ENCODE measurements around the gene MGST2.
A peak's percentile ranks its signal among the peaks of the same experiment; 100 is the strongest.
"Not testable (repeated sequence)": the region's sequence is repeated elsewhere in the genome, so short reads cannot be mapped to it uniquely, and the experiment has no call there.

MGST2 gene

DNA sequence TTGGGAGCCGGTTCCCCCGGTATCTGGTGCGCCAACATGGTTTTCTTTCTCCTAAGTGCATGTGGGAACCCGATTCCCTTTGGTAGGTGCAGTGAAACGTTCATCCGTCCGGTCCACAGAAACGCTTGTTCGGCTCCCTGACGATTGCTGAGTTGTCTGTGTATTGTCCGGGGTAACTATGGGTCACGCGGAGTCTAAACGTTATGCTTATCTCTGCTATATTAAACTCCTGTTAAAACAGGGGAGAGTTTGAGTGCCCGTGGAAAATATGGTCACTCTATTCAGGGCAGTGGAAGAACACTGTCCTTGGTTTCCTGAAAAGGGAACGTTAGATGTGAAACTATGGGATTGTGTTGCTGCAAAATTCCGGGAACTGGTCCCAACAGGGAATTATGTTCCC, 32.4 kb upstream of the MGST2 start:
- DNase-seq (ENCODE audit: low spot score in 2 of 2) (no peak), ATAC-seq (ENCODE audit: low read depth) (no peak)
- no peaks in the 10 kb centered on the region for H3K36me3 Mint-ChIP-seq
- H3K27me3 Mint-ChIP-seq: peaks cover 15% of the 10 kb centered on the region
- H3K27ac Mint-ChIP-seq: no peak overlapping the region
- no peak overlapping the region for H3K4me3 Mint-ChIP-seq
- no peaks in the 10 kb centered on the region for H3K9me3 Mint-ChIP-seq
- no peaks in the 10 kb centered on the region for H3K4me1 Mint-ChIP-seq

DNA sequence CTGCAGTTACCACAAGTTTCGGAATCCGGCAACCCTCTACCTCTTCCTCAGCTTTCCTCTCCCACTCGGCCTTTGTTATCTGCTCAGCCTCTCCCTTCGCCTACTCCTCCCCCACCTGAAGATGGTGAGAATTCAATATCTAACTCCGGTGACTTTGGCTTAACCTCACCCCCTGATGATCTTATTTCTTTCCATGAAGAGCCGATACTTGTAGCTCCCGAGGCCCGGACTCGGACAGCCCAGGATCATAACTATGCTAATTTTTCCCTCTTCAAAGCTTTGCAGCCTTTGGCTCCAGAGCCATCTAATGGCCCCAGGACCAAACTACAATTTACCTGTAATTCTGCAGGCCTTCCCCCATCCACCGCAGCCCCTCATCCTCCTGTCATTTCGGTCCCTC, 32.0 kb upstream of the MGST2 start:
- Mint-ChIP-seq H3K4me1 (no peaks in the 10 kb centered on the region), H3K36me3 (no peaks in the 10 kb centered on the region), H3K27ac (no peak overlapping the region), H3K27me3 (peaks cover 15% of the 10 kb centered on the region), H3K4me3 (no peak overlapping the region), H3K9me3 (peaks cover 1% of the 10 kb centered on the region)
- ATAC-seq (ENCODE audit: low read depth) (no peak), DNase-seq (ENCODE audit: low spot score in 2 of 2) (no peak)

DNA sequence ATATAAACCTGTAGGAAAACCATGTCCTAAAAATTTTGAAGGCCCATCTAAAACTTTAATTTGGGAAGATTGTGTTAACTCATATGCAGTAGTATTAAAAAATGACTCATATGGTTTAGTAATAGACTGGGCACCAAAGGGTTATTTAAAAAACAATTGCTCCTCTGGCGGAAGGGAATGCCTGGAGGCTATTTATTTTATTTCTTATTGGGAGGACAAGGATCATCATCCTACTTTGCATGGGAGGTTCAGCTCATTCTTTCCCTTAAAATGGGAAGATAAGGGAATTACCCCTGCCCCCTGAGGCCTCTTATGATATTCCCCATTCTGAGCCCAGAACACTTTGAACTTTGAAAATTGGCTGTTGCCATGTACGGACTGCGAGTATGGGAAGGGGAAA, 29.7 kb upstream of the MGST2 start:
- Mint-ChIP-seq H3K36me3 (no peaks in the 10 kb centered on the region), H3K4me3 (no peak overlapping the region), H3K4me1 (no peaks in the 10 kb centered on the region), H3K9me3 (peaks cover 10% of the 10 kb centered on the region), H3K27me3 (peaks cover 12% of the 10 kb centered on the region), H3K27ac (no peak overlapping the region)
- DNase-seq (ENCODE audit: low spot score in 2 of 2): no peak
- ATAC-seq (ENCODE audit: low read depth): no peak

DNA sequence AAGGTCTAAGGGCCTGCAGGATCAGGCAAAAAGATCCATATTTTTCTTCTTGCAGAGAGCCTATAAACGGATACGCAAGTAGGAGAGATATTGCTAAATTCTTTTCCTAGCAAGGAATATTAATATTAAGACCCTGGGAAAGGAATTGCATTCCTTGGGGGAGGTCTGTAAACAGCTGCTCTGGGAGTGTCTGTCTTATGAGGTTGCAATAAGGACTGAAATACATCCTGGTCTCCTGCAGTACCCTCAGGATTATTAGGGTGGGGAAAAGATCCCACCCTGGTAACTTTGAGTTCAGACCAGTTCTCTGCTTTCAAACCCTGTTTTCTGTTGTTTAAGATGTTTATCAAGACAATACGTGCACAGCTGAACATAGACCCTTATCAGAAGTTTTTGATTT, 27.3 kb upstream of the MGST2 start:
- not testable (repeated sequence) for H3K27ac Mint-ChIP-seq; ATAC-seq (ENCODE audit: low read depth); DNase-seq (ENCODE audit: low spot score in 2 of 2); H3K4me3 Mint-ChIP-seq; H3K36me3 Mint-ChIP-seq; H3K4me1 Mint-ChIP-seq
- peaks cover 10% of the 10 kb centered on the region for H3K9me3 Mint-ChIP-seq
- H3K27me3 Mint-ChIP-seq: peaks cover 16% of the 10 kb centered on the region

DNA sequence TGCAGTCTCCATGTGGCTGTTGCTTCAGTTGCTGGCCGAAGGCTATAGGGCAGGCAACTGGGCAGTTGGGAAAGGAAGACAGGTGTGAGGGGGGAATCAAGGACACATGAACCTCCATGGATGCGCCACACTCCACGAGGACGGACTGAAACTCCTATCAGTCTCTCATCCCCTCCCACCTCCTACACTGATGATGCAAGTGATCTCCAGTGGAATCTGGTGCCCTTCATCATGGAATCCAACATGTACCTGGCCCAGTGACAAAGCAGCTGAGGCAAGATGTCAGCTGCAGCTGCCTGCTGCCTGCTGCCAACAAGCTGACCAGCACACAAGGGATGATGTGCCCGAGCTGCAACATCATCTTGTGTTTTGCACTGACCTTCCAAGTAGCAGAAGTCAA, 26.0 kb upstream of the MGST2 start:
- Mint-ChIP-seq H3K4me3 (no peak overlapping the region), H3K9me3 (peaks cover 10% of the 10 kb centered on the region), H3K27ac (no peak overlapping the region), H3K4me1 (no peaks in the 10 kb centered on the region), H3K27me3 (peaks cover 16% of the 10 kb centered on the region), H3K36me3 (no peaks in the 10 kb centered on the region)
- DNase-seq (ENCODE audit: low spot score in 2 of 2) (no peak), ATAC-seq (ENCODE audit: low read depth) (no peak)

DNA sequence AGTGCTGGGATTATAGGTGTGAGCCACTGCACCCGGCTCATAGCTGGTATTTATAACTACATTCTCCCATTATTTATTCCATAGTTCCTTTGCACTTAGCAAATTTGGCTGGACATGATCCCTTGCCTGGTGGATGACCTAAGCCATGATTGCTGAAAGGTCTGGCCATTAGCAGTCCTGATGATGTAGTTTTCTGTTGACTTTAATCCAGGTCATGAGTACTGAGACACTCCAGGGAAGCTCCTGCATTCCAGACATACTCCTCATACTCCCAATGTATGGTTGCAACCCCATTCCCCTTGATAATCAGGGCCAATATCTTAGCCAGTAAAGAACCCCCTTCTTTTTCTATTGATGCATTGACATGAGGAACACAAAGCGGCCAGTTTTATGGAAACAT, 24.4 kb upstream of the MGST2 start:
- H3K36me3 Mint-ChIP-seq: no peaks in the 10 kb centered on the region
- no peaks in the 10 kb centered on the region for H3K4me1 Mint-ChIP-seq
- no peak overlapping the region for H3K27ac Mint-ChIP-seq
- peaks cover 10% of the 10 kb centered on the region for H3K9me3 Mint-ChIP-seq
- no peak for DNase-seq (ENCODE audit: low spot score in 2 of 2)
- H3K4me3 Mint-ChIP-seq: no peak overlapping the region
- no peak for ATAC-seq (ENCODE audit: low read depth)
- peaks cover 12% of the 10 kb centered on the region for H3K27me3 Mint-ChIP-seq

DNA sequence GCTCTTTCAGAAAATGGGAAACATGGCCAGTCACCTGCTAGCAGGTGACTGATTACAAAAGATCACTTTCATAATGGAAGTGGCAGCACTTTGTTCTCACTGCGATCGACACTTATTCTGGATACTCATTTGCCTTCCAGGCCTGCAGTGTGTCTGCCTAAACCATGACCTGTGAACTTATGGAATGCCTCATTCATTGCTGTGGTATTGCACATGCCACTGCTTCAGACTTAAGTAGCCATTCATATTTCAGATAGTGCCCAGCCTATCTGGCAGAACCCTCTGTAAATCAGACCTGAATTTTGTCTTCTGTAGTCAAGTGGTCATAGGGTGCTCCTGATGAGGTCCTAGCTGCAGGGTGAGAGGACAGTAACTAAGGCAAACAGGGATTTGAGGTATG, 23.3 kb upstream of the MGST2 start:
- peaks cover 10% of the 10 kb centered on the region for H3K9me3 Mint-ChIP-seq
- no peak for ATAC-seq (ENCODE audit: low read depth)
- H3K36me3 Mint-ChIP-seq: no peaks in the 10 kb centered on the region
- no peak for DNase-seq (ENCODE audit: low spot score in 2 of 2)
- H3K27ac Mint-ChIP-seq: no peak overlapping the region
- no peaks in the 10 kb centered on the region for H3K4me1 Mint-ChIP-seq
- H3K27me3 Mint-ChIP-seq: peaks cover 18% of the 10 kb centered on the region
- H3K4me3 Mint-ChIP-seq: no peak overlapping the region

DNA sequence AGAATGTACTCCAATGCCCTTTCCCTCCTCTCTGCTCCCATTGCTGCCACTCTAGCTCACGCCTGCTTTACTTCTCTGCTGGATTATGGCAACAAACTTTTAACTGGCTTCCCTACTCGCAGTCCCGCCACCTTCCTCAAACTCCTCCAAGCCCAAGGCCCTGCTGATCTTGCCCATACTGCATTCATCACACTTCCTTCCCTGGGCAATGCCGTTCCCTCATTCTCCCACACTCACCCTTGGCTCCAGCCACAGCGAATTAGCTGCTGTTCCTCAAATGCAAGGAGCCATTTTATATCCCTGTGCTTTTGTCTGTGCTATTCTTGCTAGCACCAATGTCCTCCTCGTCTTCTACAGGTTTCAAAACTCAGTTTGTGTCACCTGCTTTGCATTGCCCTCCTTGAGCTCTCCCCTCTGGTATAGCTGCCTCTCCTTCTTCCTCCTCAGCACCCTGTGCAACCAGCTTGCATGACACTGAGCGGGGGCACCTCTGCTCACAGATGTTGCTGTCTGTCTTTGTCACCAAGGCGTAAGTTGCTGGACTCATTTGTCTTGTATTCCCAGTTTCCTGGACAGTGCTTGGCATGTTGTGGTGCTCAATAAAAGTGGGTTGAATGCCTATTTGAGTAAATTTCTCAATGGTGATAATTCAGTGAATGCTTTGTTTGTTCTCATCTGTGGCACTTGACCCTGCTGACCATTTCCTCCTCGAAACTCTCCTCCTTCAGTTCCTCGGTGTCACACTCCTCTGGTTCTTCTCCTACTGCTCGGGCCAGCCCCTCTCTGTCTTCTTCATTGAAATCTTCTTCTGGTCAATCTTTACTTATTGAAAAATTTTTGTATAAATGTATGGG, 22.4 kb upstream of the MGST2 start:
- H3K36me3 Mint-ChIP-seq: no peaks in the 10 kb centered on the region
- peaks cover 18% of the 10 kb centered on the region for H3K27me3 Mint-ChIP-seq
- H3K4me3 Mint-ChIP-seq: no peak overlapping the region
- H3K4me1 Mint-ChIP-seq: no peaks in the 10 kb centered on the region
- no peak overlapping the region for H3K27ac Mint-ChIP-seq
- no peak for DNase-seq (ENCODE audit: low spot score in 2 of 2)
- no peak for ATAC-seq (ENCODE audit: low read depth)
- peaks cover 10% of the 10 kb centered on the region for H3K9me3 Mint-ChIP-seq

DNA sequence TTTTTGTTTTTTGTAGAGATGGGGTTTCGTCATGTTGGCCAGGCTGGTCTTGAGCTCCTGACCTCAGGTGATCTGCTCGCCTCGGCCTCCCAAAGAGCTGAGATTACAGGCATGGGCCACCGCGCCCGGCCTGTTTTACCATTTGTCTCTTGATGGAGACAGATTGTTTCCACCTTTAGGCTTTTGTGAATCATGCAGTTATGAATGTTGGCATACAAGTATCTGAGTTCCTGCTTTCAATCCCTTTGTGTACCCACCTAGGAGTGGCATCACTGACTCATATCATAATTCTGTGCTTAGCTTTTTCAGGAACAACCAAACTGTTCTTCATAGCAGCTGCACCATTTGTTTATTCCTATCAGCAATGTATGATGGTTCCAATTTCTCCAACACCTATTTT, 20.2 kb upstream of the MGST2 start:
- Mint-ChIP-seq H3K4me3 (no peak overlapping the region), H3K9me3 (no peaks in the 10 kb centered on the region), H3K27me3 (peaks cover 18% of the 10 kb centered on the region), H3K27ac (no peak overlapping the region), H3K36me3 (no peaks in the 10 kb centered on the region), H3K4me1 (no peaks in the 10 kb centered on the region)
- ATAC-seq (ENCODE audit: low read depth): no peak
- DNase-seq (ENCODE audit: low spot score in 2 of 2): no peak

DNA sequence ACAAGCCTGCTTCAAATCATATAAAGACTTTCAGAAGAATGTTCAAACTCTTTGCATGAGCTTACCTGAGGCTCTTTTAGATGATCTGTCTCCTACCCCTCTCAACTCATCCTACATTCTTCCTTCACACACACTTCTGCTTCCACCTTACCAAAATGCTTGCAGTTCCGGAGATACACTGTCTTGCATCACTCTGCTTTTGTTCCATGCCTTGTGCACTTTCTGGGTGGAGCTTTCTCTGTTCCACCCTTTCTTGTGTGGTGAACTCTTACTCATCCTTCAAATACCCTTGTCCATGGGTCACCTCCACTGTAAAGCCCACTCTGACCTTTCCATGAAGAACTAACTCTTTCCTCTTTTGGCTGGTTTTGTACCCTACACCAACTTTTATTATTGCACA, 18.4 kb upstream of the MGST2 start:
- Mint-ChIP-seq H3K36me3 (no peaks in the 10 kb centered on the region), H3K4me3 (no peak overlapping the region), H3K9me3 (no peaks in the 10 kb centered on the region), H3K27ac (no peak overlapping the region), H3K4me1 (peaks cover 8% of the 10 kb centered on the region), H3K27me3 (peaks cover 16% of the 10 kb centered on the region)
- ATAC-seq (ENCODE audit: low read depth): no peak
- DNase-seq (ENCODE audit: low spot score in 2 of 2): no peak

DNA sequence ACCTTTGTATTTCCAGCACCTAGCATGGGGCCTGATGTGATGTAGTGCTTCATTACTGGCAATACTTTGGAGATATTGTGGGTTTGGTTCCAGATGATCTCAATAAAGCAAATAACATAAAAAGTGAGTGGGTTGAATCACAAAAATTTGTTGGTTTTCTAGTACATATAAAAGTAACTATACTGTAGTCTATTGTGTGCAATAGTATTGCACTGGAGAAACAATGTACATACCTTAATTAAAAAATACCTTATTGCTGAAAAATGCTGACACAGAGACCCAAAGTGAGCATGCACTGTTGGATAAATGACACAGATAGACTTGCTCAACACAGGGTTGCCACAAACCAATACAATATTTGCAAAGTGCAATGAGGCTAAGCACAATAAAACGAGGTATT, 17.7 kb upstream of the MGST2 start:
- Mint-ChIP-seq H3K4me1 (peaks cover 8% of the 10 kb centered on the region), H3K27me3 (peaks cover 17% of the 10 kb centered on the region), H3K27ac (no peak overlapping the region), H3K36me3 (no peaks in the 10 kb centered on the region), H3K4me3 (no peak overlapping the region), H3K9me3 (no peaks in the 10 kb centered on the region)
- ATAC-seq (ENCODE audit: low read depth): no peak
- no peak for DNase-seq (ENCODE audit: low spot score in 2 of 2)

DNA sequence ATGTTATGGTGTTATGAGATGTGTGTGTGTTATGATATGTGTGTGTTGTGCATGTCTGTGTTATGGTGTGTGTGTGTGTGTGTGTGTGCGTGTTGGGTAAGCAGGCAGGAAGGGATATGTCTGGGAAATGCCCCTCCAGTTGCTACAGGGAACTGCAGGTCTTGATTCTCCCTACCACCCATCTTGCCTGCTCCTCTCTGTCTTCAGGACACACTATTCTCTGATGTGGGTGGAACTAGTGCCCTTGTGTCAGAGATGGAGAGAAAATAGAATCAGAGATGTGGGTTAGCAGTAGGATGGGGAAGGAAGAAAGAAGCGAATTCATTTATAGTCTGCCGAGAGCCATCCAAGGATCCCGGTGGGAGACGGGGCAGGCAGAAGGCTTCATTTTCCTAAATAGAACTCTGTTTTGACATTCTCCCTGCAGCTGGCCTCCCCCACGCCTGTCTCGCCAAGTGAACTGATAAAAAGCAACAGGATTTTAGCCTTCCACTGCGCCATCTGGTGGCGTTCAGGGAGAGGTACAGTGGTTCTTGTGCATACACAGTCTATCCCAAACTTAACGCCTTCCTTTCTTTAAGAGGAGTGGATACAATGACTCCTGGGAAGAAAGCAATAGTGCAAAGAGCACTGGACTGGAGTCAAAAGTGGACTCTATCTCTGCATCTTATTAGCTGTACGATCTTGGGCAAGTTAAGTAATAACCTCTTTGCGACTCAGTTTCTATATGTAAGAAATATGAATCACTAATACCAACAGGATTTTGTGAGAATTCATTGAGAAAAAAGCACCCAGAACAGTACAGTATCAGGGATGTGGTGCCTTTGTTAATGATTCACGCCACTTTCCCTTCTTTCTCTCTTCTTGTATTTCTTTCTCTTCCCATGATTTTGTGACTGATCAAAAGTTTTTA, 14.1 kb upstream of the MGST2 start:
- ATAC-seq (ENCODE audit: low read depth) (peak; percentile 86), DNase-seq (ENCODE audit: low spot score in 2 of 2) (peak; percentile 58 to 59)
- peaks cover 8% of the 10 kb centered on the region for H3K4me1 Mint-ChIP-seq
- H3K36me3 Mint-ChIP-seq: no peaks in the 10 kb centered on the region
- H3K27ac Mint-ChIP-seq: peak overlapping the region; percentile 21
- H3K4me3 Mint-ChIP-seq: no peak overlapping the region
- H3K9me3 Mint-ChIP-seq: no peaks in the 10 kb centered on the region
- H3K27me3 Mint-ChIP-seq: peaks cover 20% of the 10 kb centered on the region

DNA sequence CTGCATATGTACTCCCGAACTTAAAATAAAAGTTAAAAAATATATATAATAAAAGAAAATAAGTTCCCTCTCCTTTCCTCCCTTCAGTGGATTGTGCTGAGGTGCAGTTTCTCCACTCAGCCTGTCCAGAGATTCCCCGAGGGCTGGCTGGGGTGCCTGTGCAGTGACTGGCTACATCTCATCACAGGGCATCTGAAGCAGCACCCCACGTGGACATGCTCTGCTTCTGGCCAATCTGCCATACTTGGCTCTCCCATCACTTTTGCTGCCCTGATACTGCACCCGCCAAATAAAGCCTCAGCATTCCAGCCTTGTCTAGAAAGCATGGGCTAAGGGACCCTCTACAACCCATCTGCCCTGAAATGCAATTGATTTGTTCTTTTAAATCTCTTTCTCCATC, 11.1 kb upstream of the MGST2 start:
- Mint-ChIP-seq H3K9me3 (no peaks in the 10 kb centered on the region), H3K27ac (no peak overlapping the region), H3K4me3 (no peak overlapping the region), H3K36me3 (no peaks in the 10 kb centered on the region), H3K27me3 (peaks cover 21% of the 10 kb centered on the region), H3K4me1 (peaks cover 14% of the 10 kb centered on the region)
- DNase-seq (ENCODE audit: low spot score in 2 of 2): no peak
- no peak for ATAC-seq (ENCODE audit: low read depth)

DNA sequence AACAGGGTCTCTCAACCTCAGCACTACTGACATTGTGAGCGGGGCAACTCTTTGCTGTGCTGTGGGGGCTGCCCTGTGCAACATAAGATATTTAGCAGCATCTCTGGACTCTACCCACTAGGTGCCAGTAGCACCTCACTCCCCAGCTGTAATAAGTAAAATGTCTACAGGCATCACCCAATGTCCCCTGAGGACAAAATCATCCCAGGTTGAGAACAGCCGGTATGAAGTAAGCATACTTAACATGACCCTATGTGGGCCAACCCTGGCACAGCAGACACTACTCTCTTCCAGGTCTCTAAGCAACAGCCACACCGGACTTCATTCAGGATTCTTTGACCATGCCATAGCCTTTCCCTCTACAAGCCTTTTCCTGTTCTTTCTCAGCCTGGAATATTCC, 10.5 kb upstream of the MGST2 start:
- Mint-ChIP-seq H3K36me3 (no peaks in the 10 kb centered on the region), H3K4me3 (no peak overlapping the region), H3K27me3 (peaks cover 21% of the 10 kb centered on the region), H3K27ac (no peak overlapping the region), H3K9me3 (no peaks in the 10 kb centered on the region), H3K4me1 (peaks cover 16% of the 10 kb centered on the region)
- peak; percentile 50 for ATAC-seq (ENCODE audit: low read depth)
- DNase-seq (ENCODE audit: low spot score in 2 of 2): no peak

Measured in memory B cell (primary cell).